AG09319 (cell line): ENCODE data around the gene MSX1.

Experiments
- DNase-seq: peaks from one replicate; pipeline ENCODE4 v3.0.0-alpha.2; 2010; ENCODE audit warnings: low read depth; ENCODE audit errors: extremely low read depth
- TF ChIP-seq, protein P1 (sequence below): IDR thresholded peaks from 2 replicates; pipeline ENCODE4 v1.5.1; 2011; ENCODE audit warnings: low read depth, mild to moderate bottlenecking, inconsistent platforms, low read length, moderate library complexity

MSX1 gene

DNA sequence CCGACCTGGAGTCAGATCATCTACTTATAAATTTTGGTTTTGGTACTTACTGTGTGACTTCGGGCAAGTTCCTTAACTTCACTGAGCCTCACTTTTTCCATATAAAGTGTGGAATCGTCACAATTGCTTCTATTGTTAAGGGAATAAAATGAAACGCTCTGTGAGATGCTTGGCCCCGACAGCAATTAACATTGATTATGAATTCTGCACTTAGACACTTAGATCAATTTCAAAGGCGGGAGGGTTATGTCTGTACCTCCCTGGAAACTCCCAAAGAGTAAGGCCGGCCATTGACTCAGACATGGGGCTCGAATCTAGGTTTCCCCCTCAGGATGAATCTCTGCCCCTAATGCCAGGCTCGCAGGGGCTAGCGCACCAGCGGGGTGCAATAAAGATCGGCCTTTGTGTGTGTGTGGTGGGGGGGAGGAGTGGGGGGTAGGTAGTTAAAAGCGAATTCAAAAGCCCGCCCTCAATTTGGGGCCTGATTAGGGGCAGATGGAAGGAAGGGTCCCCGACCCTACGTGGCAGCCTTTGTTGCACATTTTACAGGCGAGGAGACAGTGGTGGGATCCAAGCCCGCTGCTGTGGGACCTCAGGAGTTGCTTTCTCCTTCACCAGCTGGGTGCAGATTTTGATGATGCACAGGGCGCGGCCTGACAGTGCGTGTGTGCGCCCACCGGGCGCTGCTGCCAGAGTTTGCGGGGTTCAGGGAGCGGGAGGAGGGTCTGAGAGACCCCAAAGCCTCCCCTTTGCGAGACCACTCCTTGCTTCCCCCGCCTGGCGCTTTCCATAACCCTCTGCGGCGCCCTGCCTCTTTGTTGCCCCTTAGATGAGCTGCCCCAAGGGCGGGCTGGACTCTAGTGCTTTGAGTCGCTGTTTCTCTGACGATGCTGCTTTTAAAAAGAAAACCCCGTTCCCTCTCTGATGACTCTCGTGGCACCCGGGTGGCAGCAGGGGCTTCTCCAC, 9.6 kb downstream of the MSX1 start:
- TF ChIP-seq, protein P1, sequence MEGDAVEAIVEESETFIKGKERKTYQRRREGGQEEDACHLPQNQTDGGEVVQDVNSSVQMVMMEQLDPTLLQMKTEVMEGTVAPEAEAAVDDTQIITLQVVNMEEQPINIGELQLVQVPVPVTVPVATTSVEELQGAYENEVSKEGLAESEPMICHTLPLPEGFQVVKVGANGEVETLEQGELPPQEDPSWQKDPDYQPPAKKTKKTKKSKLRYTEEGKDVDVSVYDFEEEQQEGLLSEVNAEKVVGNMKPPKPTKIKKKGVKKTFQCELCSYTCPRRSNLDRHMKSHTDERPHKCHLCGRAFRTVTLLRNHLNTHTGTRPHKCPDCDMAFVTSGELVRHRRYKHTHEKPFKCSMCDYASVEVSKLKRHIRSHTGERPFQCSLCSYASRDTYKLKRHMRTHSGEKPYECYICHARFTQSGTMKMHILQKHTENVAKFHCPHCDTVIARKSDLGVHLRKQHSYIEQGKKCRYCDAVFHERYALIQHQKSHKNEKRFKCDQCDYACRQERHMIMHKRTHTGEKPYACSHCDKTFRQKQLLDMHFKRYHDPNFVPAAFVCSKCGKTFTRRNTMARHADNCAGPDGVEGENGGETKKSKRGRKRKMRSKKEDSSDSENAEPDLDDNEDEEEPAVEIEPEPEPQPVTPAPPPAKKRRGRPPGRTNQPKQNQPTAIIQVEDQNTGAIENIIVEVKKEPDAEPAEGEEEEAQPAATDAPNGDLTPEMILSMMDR = no peak
- DNase-seq = no peak

DNA sequence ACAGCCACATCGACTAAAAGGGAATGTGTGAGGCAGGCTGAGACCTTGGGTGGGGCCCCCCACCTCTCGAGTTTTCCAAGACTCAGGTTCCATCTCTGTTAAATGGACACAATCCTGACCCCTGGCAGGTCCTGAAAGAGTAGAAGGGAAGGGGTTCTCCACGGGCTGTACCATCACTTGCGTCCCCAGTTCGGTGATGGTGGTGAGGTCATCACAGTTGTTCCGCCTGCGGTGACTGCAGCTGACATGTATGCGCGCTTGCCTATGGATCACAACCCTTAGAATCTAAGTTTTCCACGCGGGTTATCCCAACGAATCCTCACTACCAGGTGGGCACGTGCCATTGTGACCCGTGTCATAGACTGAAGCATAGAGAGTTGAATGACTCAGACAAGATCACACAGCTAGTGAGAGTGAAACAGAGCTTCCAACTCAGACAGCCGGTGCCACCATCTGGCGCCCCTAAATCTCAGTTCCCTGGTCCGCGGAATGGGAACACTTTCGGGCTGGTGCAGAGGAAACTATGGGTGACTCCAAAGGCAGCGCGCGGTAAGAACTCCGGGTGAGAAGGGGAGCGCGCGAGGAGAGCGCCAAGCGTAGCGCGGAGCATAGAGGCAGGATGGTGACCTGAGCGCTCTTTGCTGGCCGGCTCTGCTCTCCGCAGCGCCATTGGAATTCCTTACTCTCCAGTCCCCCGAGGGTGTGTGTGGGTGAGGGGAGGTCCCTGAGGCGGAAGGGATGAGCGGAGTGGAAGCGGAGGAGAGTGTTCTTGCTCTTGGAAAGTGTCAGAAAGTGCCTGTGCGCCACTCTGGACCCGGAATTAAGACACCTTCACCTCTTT, 10.5 kb downstream of the MSX1 start:
- no peak for DNase-seq

DNA sequence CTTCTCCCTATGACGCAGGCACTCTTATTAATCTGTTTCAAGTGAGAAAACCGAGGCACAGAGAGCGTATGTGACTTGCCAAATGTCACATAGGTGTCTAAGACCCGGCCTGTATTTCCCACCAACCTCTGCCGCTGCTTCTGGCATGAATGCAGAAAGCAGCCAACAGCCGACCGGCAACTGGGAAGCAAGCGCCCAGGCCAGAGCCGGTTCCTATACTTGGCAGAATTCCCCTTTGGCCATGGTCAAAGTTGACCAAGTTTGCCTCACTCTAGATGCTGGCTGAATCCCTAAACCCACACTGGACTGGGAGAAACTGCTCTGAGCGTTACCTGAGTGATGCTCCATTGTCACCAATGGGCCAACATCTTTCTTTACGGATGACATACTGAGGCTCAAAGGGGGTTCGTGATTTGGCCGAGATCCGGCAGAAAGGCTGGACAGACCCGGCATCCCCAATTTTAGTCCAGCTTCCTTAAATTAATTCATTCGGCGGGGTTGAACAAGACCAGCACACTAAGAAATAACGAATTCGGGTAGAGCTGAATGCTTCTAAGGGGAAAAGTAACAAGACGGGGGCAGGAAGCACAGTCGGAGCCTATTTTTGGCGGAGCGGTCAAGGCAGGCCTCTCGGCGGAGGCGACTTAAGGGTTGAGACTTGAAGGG, 11.2 kb downstream of the MSX1 start:
- TF ChIP-seq, protein P1 = no peak
- DNase-seq = no peak

More for the DNA sequence above, 10.5 kb downstream of the MSX1 start:
- TF ChIP-seq, protein P1 = no peak

DNA sequence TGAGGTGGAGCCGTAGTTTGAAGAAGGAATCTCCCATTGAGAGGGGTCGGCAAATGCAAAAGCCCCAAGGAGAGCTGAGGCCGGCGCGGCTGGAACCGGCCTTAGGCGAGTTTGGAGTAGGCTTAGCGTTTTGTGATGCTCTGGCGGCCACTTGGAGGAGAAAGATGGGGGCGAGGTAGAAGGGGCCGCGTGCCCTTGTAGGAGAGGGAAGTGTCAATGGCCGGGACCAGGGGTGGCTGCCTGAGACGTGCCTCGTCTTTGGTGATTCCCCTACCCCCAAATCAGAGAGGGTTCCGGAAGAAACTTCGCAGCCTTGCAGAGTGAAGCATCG, 11.7 kb downstream of the MSX1 start:
- TF ChIP-seq, protein P1 = no peak
- DNase-seq = no peak

DNA sequence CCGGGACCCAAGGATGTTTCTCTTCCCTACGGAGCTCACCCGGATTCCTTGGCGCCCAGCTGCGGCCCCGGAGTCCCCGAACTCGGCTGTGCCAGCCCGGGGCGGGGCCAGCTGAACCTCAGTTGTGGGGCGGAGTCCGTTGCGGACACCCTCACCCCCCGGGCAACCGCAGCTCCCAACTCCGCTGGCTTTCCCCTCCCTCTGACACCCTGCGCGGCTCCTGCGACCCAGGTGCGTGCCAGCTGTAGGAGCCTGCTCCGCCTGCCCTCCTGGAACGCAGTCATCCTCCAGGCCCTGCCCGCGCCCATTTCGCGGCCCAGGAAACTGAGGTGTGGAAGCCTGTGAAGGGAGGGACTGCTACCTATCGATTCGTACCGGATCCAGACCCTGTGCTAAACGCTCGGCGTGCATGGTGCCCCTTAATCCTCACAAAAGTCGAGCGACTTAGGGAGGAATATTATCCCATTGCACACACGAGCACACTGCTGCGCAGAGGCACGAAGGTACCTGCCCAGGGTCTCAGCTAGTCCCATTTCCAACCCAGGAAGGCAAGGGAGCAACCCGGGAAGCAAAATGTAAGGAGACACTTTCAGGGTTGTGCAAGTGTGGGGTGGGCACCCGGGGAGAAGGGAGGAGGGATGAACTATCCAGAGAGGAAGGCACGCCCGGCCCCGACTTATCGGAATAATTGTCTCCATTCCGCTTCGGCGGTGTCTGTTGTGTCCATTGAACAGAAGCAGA, 12.3 kb downstream of the MSX1 start:
- TF ChIP-seq, protein P1 = no peak
- no peak for DNase-seq

DNA sequence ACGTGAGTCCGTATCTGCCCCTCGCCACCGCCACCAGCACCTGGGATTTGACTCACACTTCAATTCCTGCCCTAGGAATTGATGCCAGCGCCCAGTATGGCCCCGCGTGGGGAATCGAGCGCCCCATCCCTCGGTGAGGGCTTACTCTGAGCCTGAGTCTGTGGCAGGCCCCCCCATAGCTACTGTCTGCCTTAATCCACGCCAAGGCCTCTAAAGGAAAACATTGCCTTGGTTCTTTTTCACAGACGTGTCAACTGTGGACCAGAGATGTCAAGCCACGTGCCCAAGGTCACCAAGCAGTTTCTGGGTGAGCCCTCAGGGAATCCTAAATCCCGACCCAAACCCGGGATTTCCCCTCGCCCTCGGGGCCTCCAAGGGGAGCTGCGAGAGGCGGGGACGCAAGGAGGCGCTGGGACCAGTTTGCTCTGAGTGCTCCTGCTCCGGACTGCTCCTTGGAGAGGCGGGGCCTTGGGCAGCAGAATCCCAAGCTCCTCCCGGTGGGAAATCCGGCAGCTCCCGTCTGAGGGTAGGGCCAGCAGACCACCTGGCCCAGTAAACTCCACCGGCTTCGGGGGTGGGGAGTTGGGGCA, 12.9 kb downstream of the MSX1 start:
- TF ChIP-seq, protein P1 = no peak
- DNase-seq = no peak
